HEK293 (cell line): ENCODE results near the gene ZNF594.
"Not testable (repeated sequence)": the region's sequence is repeated elsewhere in the genome, so short reads cannot be mapped to it uniquely, and the experiment has no call there.

Experiments
- CTCF ChIA-PET: fragments of 350-600 bp; formaldehyde crosslinking; extraction: SDS; loops from one replicate; lab custom pipeline; 2021; ENCODE audit warnings: antibody characterized with exemption; lab: Yijun Ruan, JAX
- POLR2A ChIA-PET: fragments of 300-600 bp; formaldehyde crosslinking; extraction: SDS; loops from one replicate; lab custom pipeline; 2020; ENCODE audit warnings: antibody characterized with exemption, inconsistent platforms; lab: Yijun Ruan, JAX
- H3K27ac ChIP-seq: fragments of 200-500 bp; sonication (Bioruptor generic); 2 replicates; pipeline ENCODE4 v1.5.1; 2014; ENCODE audit warnings: low read depth, low read length, control low read depth, inconsistent platforms; ENCODE audit errors: extremely low read depth
- H3K36me3 ChIP-seq, 2 experiments: fragments of 200-500 bp in 1 of 2; sonication (Bioruptor generic) in 1 of 2; 1 replicate in 1 of 2; 2 replicates in 1 of 2; pipeline ENCODE4 v1.5.1; 2014 to 2017; ENCODE audit warnings: inconsistent platforms in 2 of 2, low read length in 2 of 2; ENCODE audit not compliant: control insufficient read depth in 2 of 2, insufficient read depth in 1 of 2
- H3K4me1 ChIP-seq: fragments of 200-500 bp; sonication (Bioruptor generic); 2 replicates; pipeline ENCODE4 v1.5.1; 2014; ENCODE audit warnings: mild to moderate bottlenecking, low read length, inconsistent platforms; ENCODE audit not compliant: control insufficient read depth, insufficient read depth
- H3K4me3 ChIP-seq: 2 replicates; pipeline ENCODE4 v1.5.1; 2011; ENCODE audit warnings: low read depth, mild to moderate bottlenecking, control low read depth, low read length, moderate library complexity
- H3K9me3 ChIP-seq: fragments of 200-500 bp; sonication (Bioruptor generic); 2 replicates; pipeline ENCODE4 v1.5.1; 2014; ENCODE audit warnings: low read depth, low read length, inconsistent platforms; ENCODE audit not compliant: control insufficient read depth, insufficient read depth
- BCL11A ChIP-seq: fragments of 450-650 bp; formaldehyde crosslinking; IDR thresholded peaks from 2 replicates; pipeline ENCODE4 v1.5.1; 2016; ENCODE audit warnings: low read depth, missing biosample characterization, missing genetic modification characterization
- BCL11B ChIP-seq: fragments of 450-650 bp; formaldehyde crosslinking; IDR thresholded peaks from 2 replicates; pipeline ENCODE4 v1.5.1; 2016; ENCODE audit warnings: low read depth, missing biosample characterization, missing genetic modification characterization
- KLF7 ChIP-seq: fragments of 450-650 bp; formaldehyde crosslinking; IDR thresholded peaks from 2 replicates; pipeline ENCODE4 v1.5.1; 2016; ENCODE audit warnings: missing biosample characterization, missing genetic modification characterization, borderline replicate concordance
- REPIN1 ChIP-seq: fragments of 450-650 bp; formaldehyde crosslinking; IDR thresholded peaks from 2 replicates; pipeline ENCODE4 v1.5.1; 2017; ENCODE audit warnings: missing biosample characterization, missing genetic modification characterization, low read depth
- SP2 ChIP-seq: fragments of 450-650 bp; formaldehyde crosslinking; IDR thresholded peaks from 2 replicates; pipeline ENCODE4 v1.5.1; 2016; ENCODE audit warnings: missing biosample characterization, missing genetic modification characterization
- TCF7L2 ChIP-seq: IDR thresholded peaks from 2 replicates; pipeline ENCODE4 v1.6.1; 2011; ENCODE audit warnings: low read depth, mild to moderate bottlenecking, inconsistent platforms, low read length, moderate library complexity, borderline replicate concordance
- ZBTB1 ChIP-seq: fragments of 450-650 bp; formaldehyde crosslinking; IDR thresholded peaks from 2 replicates; pipeline ENCODE4 v1.5.1; 2016; ENCODE audit warnings: missing biosample characterization, missing genetic modification characterization
- ZNF148 ChIP-seq: fragments of 450-650 bp; formaldehyde crosslinking; IDR thresholded peaks from 2 replicates; pipeline ENCODE4 v1.5.0; 2017; ENCODE audit warnings: missing biosample characterization, missing genetic modification characterization, borderline replicate concordance
- ZNF157 ChIP-seq: fragments of 450-650 bp; formaldehyde crosslinking; IDR thresholded peaks from 2 replicates; pipeline ENCODE4 v1.5.1; 2016; ENCODE audit warnings: missing biosample characterization, missing genetic modification characterization
- ZNF174 ChIP-seq: fragments of 450-650 bp; formaldehyde crosslinking; IDR thresholded peaks from 2 replicates; pipeline ENCODE4 v1.5.0; 2017; ENCODE audit warnings: missing biosample characterization, mild to moderate bottlenecking, missing genetic modification characterization
- ZNF488 ChIP-seq: fragments of 450-650 bp; formaldehyde crosslinking; IDR thresholded peaks from 2 replicates; pipeline ENCODE4 v1.5.1; 2016; ENCODE audit warnings: missing biosample characterization, missing genetic modification characterization
- TF ChIP-seq, protein P1 (sequence below): fragments of 450-650 bp; formaldehyde crosslinking; IDR thresholded peaks from 2 replicates; pipeline ENCODE4 v1.5.1; 2016; ENCODE audit warnings: missing biosample characterization, missing genetic modification characterization
- TF ChIP-seq, protein P2 (sequence below): fragments of 450-650 bp; formaldehyde crosslinking; IDR thresholded peaks from 2 replicates; pipeline ENCODE4 v1.5.1; 2016; ENCODE audit warnings: missing biosample characterization, missing genetic modification characterization, borderline replicate concordance
- TF ChIP-seq, protein P3 (sequence below): fragments of 450-650 bp; formaldehyde crosslinking; IDR thresholded peaks from 2 replicates; pipeline ENCODE4 v1.5.1; 2016; ENCODE audit warnings: missing biosample characterization, missing genetic modification characterization

Gene ZNF594

DNA sequence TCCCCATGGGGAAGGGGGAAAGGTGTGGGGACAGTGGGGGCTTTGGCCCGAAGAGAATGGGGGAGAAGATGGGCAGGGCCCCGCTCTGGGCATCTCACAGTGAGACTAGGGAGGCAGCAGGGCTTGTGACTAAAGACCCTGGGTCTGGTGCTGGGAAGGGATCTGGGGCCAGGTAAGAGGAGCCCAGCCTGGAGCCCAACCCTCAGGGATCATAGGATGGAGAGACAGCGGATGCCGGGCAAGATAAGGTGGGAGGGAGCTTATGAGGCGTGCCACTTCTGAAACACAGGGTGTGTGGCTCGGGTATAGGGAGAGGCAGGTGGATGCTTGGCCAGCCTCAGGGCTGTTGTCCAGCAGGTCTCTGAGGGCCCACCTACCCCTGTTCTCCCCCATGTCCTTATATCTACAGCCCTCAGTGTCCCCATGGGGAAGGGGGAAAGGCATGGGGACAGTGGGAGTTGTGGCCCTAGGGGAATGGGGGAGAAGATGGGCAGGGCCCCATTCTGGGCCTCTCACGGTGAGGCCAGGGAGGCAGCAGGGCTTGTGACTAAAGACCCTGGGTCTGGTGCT is 60.4 kb downstream of the ZNF594 start:
- no peaks in the 10 kb centered on the region for H3K36me3 ChIP-seq
- H3K9me3 ChIP-seq = no peaks in the 10 kb centered on the region
- H3K4me1 ChIP-seq = no peaks in the 10 kb centered on the region
- ChIA-PET POLR2A (no interaction called here), CTCF (interaction anchor here (1.2 kb wide), 1 partner anchor 150 kb away, joined by 7 read pairs; no protein-coding TSS in a partner anchor)
- no peak overlapping the region for H3K4me3 ChIP-seq
- no peak for TF ChIP-seq SP2
- no peak for TF ChIP-seq ZBTB1
- no peak for TF ChIP-seq ZNF174 (tag by site-specific recombination)
- no peak for TF ChIP-seq KLF7 (tag by site-specific recombination)
- TF ChIP-seq, protein P1, sequence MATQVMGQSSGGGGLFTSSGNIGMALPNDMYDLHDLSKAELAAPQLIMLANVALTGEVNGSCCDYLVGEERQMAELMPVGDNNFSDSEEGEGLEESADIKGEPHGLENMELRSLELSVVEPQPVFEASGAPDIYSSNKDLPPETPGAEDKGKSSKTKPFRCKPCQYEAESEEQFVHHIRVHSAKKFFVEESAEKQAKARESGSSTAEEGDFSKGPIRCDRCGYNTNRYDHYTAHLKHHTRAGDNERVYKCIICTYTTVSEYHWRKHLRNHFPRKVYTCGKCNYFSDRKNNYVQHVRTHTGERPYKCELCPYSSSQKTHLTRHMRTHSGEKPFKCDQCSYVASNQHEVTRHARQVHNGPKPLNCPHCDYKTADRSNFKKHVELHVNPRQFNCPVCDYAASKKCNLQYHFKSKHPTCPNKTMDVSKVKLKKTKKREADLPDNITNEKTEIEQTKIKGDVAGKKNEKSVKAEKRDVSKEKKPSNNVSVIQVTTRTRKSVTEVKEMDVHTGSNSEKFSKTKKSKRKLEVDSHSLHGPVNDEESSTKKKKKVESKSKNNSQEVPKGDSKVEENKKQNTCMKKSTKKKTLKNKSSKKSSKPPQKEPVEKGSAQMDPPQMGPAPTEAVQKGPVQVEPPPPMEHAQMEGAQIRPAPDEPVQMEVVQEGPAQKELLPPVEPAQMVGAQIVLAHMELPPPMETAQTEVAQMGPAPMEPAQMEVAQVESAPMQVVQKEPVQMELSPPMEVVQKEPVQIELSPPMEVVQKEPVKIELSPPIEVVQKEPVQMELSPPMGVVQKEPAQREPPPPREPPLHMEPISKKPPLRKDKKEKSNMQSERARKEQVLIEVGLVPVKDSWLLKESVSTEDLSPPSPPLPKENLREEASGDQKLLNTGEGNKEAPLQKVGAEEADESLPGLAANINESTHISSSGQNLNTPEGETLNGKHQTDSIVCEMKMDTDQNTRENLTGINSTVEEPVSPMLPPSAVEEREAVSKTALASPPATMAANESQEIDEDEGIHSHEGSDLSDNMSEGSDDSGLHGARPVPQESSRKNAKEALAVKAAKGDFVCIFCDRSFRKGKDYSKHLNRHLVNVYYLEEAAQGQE = no peak
- TF ChIP-seq BCL11A (tag by site-specific recombination) = no peak
- no peak for TF ChIP-seq ZNF488 (tag by site-specific recombination)
- no peak for TF ChIP-seq REPIN1 (tag by site-specific recombination)
- TF ChIP-seq ZNF148 (tag by site-specific recombination) = no peak
- TF ChIP-seq ZNF157 (tag by site-specific recombination) = no peak
- TF ChIP-seq, protein P2, sequence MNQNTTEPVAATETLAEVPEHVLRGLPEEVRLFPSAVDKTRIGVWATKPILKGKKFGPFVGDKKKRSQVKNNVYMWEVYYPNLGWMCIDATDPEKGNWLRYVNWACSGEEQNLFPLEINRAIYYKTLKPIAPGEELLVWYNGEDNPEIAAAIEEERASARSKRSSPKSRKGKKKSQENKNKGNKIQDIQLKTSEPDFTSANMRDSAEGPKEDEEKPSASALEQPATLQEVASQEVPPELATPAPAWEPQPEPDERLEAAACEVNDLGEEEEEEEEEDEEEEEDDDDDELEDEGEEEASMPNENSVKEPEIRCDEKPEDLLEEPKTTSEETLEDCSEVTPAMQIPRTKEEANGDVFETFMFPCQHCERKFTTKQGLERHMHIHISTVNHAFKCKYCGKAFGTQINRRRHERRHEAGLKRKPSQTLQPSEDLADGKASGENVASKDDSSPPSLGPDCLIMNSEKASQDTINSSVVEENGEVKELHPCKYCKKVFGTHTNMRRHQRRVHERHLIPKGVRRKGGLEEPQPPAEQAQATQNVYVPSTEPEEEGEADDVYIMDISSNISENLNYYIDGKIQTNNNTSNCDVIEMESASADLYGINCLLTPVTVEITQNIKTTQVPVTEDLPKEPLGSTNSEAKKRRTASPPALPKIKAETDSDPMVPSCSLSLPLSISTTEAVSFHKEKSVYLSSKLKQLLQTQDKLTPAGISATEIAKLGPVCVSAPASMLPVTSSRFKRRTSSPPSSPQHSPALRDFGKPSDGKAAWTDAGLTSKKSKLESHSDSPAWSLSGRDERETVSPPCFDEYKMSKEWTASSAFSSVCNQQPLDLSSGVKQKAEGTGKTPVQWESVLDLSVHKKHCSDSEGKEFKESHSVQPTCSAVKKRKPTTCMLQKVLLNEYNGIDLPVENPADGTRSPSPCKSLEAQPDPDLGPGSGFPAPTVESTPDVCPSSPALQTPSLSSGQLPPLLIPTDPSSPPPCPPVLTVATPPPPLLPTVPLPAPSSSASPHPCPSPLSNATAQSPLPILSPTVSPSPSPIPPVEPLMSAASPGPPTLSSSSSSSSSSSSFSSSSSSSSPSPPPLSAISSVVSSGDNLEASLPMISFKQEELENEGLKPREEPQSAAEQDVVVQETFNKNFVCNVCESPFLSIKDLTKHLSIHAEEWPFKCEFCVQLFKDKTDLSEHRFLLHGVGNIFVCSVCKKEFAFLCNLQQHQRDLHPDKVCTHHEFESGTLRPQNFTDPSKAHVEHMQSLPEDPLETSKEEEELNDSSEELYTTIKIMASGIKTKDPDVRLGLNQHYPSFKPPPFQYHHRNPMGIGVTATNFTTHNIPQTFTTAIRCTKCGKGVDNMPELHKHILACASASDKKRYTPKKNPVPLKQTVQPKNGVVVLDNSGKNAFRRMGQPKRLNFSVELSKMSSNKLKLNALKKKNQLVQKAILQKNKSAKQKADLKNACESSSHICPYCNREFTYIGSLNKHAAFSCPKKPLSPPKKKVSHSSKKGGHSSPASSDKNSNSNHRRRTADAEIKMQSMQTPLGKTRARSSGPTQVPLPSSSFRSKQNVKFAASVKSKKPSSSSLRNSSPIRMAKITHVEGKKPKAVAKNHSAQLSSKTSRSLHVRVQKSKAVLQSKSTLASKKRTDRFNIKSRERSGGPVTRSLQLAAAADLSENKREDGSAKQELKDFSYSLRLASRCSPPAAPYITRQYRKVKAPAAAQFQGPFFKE (tag by site-specific recombination) = no peak
- TF ChIP-seq BCL11B (tag by site-specific recombination) = no peak
- TF ChIP-seq, protein P3, sequence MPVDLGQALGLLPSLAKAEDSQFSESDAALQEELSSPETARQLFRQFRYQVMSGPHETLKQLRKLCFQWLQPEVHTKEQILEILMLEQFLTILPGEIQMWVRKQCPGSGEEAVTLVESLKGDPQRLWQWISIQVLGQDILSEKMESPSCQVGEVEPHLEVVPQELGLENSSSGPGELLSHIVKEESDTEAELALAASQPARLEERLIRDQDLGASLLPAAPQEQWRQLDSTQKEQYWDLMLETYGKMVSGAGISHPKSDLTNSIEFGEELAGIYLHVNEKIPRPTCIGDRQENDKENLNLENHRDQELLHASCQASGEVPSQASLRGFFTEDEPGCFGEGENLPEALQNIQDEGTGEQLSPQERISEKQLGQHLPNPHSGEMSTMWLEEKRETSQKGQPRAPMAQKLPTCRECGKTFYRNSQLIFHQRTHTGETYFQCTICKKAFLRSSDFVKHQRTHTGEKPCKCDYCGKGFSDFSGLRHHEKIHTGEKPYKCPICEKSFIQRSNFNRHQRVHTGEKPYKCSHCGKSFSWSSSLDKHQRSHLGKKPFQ (tag by site-specific recombination) = no peak
- no peak for TF ChIP-seq TCF7L2
- H3K27ac ChIP-seq = no peak overlapping the region

DNA sequence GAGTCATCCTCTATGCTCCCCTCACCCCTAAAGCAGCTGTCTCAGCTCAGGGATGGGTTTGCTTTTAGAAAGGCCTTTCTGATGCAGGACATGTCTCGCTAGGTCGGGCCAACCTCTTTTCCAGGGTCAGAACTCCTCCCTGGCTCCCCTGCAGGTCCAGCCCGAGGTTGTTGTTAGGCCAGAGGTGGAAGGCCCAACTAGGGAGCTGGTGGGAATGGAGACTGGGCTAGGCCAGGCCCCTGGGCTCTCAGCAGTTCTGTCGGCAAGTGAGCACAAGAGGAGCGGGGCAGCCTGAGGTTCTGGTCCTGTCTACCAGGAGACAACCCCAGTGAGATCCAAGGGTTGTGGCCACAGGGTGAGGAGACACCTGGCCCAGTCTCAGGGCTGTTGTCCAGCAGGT is 61.0 kb downstream of the ZNF594 start:
- H3K9me3 ChIP-seq, POLR2A ChIA-PET, H3K4me3 ChIP-seq, H3K4me1 ChIP-seq, H3K27ac ChIP-seq, H3K36me3 ChIP-seq: not testable (repeated sequence)
- CTCF ChIA-PET = interaction anchor here (1.2 kb wide), 1 partner anchor 149 kb away, joined by 7 read pairs; no protein-coding TSS in a partner anchor

DNA sequence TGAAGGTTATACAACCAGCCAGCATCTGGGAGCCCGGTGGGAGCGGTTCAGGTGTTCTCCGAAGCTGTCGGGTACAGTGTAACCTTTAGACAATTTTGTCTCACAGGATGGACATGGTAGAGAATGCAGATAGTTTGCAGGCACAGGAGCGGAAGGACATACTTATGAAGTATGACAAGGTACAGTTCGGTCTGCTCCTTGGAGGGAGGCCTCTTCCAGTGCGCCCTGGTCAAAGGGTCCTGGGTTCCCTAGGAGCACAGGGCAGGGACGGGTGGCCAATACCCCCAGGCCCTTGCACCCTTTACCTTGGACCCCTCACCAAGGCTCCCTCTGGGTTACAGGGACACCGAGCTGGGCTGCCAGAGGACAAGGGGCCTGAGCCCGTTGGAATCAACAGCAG is 61.4 kb downstream of the ZNF594 start:
- POLR2A ChIA-PET, CTCF ChIA-PET: not testable (repeated sequence)

More for the DNA sequence above, 61.4 kb downstream of the ZNF594 start:
- not testable (repeated sequence) for H3K4me1 ChIP-seq, H3K4me3 ChIP-seq, H3K9me3 ChIP-seq, H3K27ac ChIP-seq, H3K36me3 ChIP-seq
